ENCODE results near the gene C1orf210.

The C1orf210 gene

GRCh38 chr1:43292679-43293078, 7.3 kb upstream of the C1orf210 start:
- no peak for FAIRE-seq

DNA sequence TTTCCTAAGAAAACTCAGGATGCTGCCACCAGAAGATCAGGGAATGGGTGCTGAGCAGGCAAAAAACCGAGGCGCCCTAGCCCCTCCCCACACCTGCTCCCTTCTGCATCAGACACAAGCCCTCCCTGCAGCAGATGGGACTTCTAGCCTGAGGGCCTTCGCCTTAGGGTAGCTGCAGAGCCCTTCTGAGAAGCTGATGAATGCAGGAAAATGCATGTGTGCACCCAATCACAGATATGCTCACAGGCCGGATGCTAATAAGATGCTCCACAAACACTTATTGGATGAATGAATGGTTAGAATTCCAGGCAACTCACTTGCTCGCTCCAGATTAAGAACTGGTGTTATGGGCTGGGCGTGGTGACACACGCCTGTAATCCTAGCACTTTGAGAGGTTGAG, 6.8 kb upstream of the C1orf210 start:
- no peak for FAIRE-seq

DNA sequence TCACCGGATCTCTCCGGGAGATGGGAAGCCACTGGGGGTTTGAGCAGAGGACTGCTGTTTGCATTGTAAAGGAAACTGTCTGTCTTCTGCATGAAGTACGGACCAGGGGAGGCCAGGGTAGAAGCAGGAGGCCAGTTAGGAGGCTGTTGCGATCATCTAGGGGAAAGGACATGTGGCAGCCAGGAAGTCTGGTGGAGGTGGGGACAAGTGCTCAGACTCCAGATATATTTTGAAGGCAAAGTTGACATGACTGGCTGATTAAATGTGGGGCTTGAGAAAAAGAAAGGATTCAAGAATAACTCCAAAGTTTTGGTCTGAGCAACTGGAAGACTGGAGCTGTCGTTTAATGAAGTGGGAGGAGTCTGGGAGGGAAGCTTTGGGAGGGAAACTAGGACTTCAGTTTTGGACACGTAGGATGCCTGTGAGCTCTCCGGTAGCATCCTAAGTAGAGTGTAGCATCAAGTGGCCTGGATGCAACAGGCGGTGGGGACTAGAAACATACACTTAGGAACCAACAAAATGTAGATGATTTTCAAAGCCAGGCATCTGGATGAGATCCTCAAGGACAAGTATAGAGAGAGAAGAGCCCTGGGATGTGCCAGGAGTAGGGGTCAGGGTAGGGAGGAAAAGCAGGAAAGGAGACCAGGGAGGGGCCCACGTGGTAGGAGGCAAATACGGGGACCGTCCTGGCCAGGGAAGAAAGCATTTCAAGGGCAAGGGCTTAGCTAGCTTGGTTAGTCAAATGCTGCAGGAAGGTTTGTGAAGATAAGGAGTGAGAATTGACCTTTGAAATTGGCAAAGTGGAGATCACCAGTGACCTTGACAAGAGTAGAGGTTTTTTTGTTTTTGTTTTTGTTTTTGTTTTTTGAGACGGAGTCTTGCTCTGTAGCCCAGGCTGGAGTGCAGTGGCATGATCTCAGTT, 3.7 kb upstream of the C1orf210 start:
- no peak for FAIRE-seq

DNA sequence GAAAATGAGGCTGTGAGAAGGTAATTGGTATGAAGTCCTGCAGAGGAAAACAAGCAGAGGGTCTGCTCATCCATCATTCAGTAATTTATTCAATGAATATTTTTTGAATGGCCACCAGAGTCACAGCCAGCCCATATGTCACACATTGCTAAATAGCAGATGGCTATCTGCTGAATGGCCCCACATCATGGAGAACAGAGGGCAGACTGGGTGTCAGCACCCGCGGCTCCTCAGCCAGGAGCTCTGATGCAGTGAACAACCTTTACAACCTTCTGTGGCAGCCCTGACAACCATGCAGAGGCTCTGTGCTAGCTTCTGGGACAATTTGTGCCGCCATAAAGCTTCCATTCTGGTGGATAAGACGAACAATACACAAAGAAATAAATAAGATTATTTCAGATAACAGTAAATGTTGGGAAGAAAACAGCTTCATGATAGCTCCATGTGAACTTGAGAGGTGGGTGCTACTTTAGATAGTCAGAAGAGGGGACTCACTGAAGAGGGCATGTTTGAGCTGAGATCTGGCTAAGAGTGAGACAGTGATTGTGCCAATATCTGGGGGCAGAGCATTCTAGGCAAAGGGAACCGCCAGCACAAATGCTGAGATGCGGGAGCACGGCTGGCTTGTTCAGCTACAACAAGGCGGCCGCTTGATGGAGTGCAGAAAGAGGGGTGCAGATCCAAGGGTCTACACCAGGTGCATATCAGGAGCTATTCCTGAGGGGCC, 2.8 kb upstream of the C1orf210 start:
- no peak for FAIRE-seq

DNA sequence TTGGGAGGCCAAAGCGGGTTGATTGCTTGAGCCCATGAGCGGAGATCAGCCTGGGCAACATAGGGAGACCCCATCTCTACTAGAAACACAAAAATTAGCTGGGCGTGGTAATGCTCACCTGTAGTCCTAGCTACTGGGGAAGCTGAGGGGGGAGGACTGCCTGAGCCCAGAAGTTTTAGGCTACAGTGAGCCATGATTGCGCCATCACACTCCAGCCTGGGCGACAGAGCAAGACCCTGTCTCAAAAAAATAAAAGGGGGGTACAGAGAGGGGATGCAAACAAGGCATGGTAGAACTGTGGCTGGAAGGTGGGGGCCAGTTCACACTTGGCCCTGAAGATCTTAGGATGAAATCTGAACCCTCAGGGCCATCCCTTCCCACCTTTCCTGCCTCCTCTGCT, 1.2 kb upstream of the C1orf210 start:
- FAIRE-seq, result no peak

- FAIRE-seq, result no peak
Observed at GRCh38 chr1:43286115-43286514, 734 bp upstream of the C1orf210 start.

GRCh38 chr1:43284546-43285110, 753 bp downstream of the C1orf210 start:
- no peak for FAIRE-seq

DNA sequence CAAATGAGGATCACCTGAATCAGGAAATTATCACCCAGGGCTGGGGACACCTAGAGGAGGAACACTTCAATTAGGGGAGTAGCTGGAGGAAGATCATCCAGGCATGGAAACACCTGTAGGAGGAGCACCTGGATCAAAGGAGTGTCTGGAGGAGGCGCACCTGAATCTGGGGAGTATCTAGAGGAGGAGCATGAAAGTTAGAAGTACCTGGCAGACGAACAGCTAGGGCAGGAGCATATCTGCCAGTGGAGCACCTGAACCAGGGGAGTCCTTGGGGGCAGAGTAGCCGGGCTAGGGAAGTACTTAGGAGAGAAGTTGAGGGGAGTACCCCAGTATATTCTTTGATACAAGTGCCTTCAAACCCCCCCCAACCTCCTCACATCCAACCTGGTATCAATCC, 1.3 kb downstream of the C1orf210 start:
- FAIRE-seq, result no peak

GRCh38 chr1:43282220-43283195, 2.9 kb downstream of the C1orf210 start:
- FAIRE-seq, result no peak

DNA sequence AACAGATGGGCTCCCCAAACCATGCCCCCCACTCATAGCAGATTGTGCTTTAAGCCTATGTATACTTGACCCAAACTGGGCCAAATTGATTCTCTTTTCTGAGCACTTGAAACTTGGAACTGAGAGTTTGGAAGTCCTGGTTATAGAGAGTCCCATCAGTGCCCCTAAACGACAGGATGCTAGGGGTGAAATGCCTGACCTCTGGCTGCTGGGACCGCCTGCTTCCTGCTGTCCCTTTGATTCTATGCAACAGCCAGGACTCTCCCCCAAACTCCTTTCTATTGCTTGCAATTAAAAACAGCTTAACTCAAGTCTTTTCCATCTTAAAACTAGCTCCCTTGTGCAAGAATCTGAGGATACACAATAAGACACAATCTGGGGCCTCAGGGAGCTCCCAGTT, 4.7 kb downstream of the C1orf210 start:
- no peak for FAIRE-seq

DNA sequence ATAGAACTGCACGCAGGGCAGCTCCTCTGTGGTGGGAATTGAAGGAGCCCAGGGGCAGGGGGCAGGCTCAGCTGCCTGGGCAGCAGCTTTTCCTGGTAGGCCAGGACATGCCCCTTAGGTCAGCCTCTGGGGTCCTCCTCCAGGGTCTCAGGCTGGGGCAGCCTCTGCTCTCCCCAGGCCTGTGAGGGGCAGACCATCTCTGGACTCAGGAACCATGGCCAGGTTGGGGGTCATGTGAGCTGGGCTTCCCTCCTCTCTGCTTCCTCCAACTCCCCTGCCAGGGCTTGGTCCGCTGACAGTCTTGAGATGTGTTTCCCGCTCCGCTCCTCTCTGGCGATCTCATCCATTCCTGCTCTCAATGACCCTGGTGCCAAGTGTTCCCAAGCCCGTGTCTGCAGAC, 5.7 kb downstream of the C1orf210 start:
- FAIRE-seq, result no peak

- no peak for FAIRE-seq
Observed at GRCh38 chr1:43279161-43279560, 6.2 kb downstream of the C1orf210 start.

DNA sequence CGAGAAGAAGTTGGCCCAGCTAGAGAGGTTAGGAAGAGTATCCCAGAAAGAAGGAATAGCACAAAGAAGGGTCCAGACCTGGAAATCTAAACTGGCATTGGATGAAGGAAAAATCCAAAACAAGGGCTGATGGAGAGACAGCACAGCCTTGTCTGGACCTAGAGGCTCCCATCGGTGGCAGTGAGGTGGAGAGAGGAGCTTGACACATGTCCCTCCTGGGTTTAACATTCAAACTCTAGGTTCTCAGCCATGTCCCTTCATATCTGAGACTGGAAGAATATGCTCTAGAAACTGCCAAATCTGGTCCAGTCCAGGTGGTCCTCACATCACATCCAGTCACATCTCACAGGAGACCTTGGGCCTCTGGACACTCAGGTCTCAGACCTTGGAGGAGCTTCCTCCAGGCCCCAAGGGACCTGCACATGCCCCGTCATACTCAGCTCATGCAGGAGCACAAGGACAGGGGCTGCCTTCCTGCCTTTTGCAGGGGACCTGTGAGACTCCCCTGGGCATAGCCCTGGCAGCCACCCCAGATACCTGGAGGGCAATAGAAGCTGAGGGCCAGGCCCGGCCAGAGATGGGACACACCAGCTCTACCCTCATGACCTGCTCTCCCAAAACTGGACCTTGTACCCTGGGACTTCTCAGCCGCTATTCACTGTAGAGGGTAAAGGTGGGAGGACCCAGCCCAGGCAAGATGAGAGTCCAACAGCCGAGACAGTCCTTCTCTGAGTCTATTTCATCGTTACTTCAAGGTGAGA, 8.1 kb downstream of the C1orf210 start:
- no peak for FAIRE-seq

- FAIRE-seq, result no peak
Observed at GRCh38 chr1:43276673-43277072, 8.7 kb downstream of the C1orf210 start.

GRCh38 chr1:43275826-43276620, 9.4 kb downstream of the C1orf210 start:
- FAIRE-seq, result no peak

DNA sequence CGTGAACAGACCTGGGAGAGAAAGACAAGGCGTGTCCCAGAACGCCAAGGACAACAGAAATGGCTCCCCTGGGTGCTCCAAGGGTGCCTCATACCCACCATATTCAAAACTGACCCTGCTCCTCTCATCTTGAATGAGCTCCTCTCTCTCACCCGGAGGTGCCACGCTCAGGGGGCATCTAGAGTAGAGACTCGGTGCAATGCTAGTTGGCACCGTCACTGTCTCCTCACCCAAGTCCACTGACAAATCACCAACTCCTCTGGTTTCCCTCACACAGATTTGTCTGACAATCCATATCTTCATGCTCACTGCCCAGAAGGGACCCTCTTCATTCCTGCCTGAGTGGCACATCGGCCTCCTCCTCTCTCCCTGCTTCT, 10.6 kb downstream of the C1orf210 start:
- FAIRE-seq, result no peak

- FAIRE-seq, result no peak
Observed at GRCh38 chr1:43274125-43274803, 11.1 kb downstream of the C1orf210 start.

DNA sequence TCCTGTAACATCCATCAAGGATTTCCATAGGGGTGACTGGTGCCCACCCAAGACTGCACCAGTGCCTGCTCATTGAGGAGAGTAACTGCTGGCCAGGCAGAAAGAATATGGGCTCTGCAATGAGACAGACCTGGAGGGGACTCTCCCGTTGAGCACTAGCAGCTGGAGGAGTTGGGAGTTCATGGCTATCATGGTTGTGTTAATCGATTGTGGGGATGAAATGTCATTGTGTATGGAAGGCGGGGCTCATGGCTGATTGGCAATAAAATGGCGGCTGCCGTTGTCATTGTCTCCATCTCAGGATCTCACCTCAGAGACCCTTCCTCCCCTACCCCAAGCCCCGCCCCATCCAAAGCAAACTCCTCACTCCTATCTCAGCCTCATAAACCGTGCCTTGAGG, 11.7 kb downstream of the C1orf210 start:
- no peak for FAIRE-seq

- FAIRE-seq, result no peak
Observed at GRCh38 chr1:43272576-43273571, 12.5 kb downstream of the C1orf210 start.

Data from islet of Langerhans (tissue), 1 donor.